Muscle layer of colon (tissue), 2 donors: ENCODE measurements around the gene GPR161.
A peak's percentile ranks its signal among the peaks of the same experiment; 100 is the strongest.
"Not testable (repeated sequence)": the region's sequence is repeated elsewhere in the genome, so short reads cannot be mapped to it uniquely, and the experiment has no call there.

Experiments
- H3K27ac ChIP-seq: one replicate; pipeline ENCODE4 v1.7.0; 2013; ENCODE audit warnings: low read depth, mild to moderate bottlenecking, low read length, moderate library complexity
- H3K27me3 ChIP-seq, 2 donors: one replicate each; pipeline ENCODE4 v1.7.0; 2013; ENCODE audit warnings: low read length in 2 of 2, mild to moderate bottlenecking in 2 of 2; ENCODE audit not compliant: insufficient read depth in 2 of 2, control insufficient read depth in 1 of 2
- H3K36me3 ChIP-seq: one replicate; pipeline ENCODE4 v1.7.0; 2013; ENCODE audit warnings: mild to moderate bottlenecking, low read length; ENCODE audit not compliant: insufficient read depth
- H3K4me1 ChIP-seq: one replicate; pipeline ENCODE4 v1.7.0; 2013; ENCODE audit warnings: mild to moderate bottlenecking, low read length; ENCODE audit not compliant: insufficient read depth
- H3K4me3 ChIP-seq, 2 donors: one replicate each; pipeline ENCODE4 v1.7.0; 2013; ENCODE audit warnings: low read length in 2 of 2, low read depth in 1 of 2, mild to moderate bottlenecking in 1 of 2, moderate library complexity in 1 of 2
- H3K9ac ChIP-seq: one replicate; pipeline ENCODE4 v1.7.0; 2013; ENCODE audit warnings: low read length
- H3K9me3 ChIP-seq: one replicate; pipeline ENCODE4 v1.7.0; 2013; ENCODE audit warnings: mild to moderate bottlenecking, low read length
- donor health status: abdominal sarcoma.
- donor health status: Adenocarcinoma of cecum.

Gene GPR161

GRCh38 chr1:168164771-168165170, 28.0 kb upstream of the GPR161 start:
- Histone ChIP-seq H3K9ac (no peak overlapping the region), H3K4me3 (no peak overlapping the region), H3K27ac (no peak overlapping the region), H3K9me3 (peaks cover 3% of the 10 kb centered on the region), H3K27me3 (no peaks in the 10 kb centered on the region), H3K4me1 (peaks cover 11% of the 10 kb centered on the region), H3K36me3 (no peaks in the 10 kb centered on the region)

DNA sequence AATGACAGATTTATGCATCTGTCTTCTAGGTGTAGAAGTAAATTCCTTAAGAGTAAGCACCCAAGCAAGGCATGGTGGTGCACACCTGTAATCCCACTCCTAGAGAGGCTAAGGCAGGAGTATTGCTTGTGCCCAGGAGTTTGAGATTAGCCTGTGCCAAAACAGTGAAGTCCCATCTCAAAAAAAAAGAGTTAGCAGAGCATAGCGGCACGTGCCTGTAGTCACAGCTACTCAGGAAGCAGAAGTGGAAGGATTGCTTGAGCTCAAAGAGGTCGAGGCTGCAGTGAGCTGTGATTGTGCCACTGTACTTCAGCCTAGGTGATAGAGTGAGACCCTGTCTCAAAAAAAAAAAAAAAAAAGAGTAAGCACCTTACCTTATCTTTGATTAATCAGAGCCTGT, 26.9 kb upstream of the GPR161 start:
- Histone ChIP-seq H3K27me3 (no peaks in the 10 kb centered on the region), H3K36me3 (no peaks in the 10 kb centered on the region)

GRCh38 chr1:168161459-168161858, 24.7 kb upstream of the GPR161 start:
- no peaks in the 10 kb centered on the region for H3K27me3 ChIP-seq
- H3K4me3 ChIP-seq, result no peak overlapping the region
- H3K9ac ChIP-seq, result no peak overlapping the region
- H3K4me1 ChIP-seq, result no peaks in the 10 kb centered on the region
- peaks cover 3% of the 10 kb centered on the region for H3K9me3 ChIP-seq
- no peaks in the 10 kb centered on the region for H3K36me3 ChIP-seq
- no peak overlapping the region for H3K27ac ChIP-seq

More for the DNA sequence above, 26.9 kb upstream of the GPR161 start:
- no peak overlapping the region for H3K27ac ChIP-seq
- H3K4me1 ChIP-seq, result peaks cover 11% of the 10 kb centered on the region
- peaks cover 3% of the 10 kb centered on the region for H3K9me3 ChIP-seq
- H3K4me3 ChIP-seq, result no peak overlapping the region
- no peak overlapping the region for H3K9ac ChIP-seq

DNA sequence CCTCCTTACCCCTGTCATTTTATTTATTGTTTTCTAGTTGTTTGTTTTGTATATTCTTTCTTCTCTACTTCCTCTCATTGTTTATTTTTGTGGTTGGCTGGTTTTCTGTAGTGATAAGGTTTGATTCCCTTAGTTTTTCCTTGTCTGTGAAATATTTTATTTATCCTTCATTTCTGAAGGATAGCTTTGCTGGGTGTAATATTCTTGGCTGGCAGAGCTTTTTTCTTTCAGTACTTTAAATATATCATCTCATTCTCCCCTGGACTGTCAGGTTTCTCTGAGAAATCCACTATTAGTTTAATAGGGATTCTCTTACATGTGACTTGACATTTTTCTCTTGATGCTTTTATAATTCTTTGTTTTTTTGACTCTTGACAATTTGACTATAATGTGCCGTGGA, 23.2 kb upstream of the GPR161 start:
- peaks cover 3% of the 10 kb centered on the region for H3K9me3 ChIP-seq
- no peaks in the 10 kb centered on the region for H3K27me3 ChIP-seq
- no peaks in the 10 kb centered on the region for H3K36me3 ChIP-seq
- no peak overlapping the region for H3K27ac ChIP-seq
- H3K9ac ChIP-seq, result no peak overlapping the region
- H3K4me1 ChIP-seq, result no peaks in the 10 kb centered on the region
- H3K4me3 ChIP-seq, result no peak overlapping the region

- Histone ChIP-seq H3K9ac (no peak overlapping the region), H3K4me1 (no peaks in the 10 kb centered on the region), H3K9me3 (peaks cover 3% of the 10 kb centered on the region), H3K27ac (no peak overlapping the region), H3K36me3 (no peaks in the 10 kb centered on the region), H3K4me3 (no peak overlapping the region), H3K27me3 (no peaks in the 10 kb centered on the region)
Measured at GRCh38 chr1:168159251-168159650, 22.5 kb upstream of the GPR161 start.

GRCh38 chr1:168157638-168158037, 20.9 kb upstream of the GPR161 start:
- no peaks in the 10 kb centered on the region for H3K36me3 ChIP-seq
- H3K27me3 ChIP-seq, result no peaks in the 10 kb centered on the region
- no peak overlapping the region for H3K4me3 ChIP-seq
- H3K27ac ChIP-seq, result no peak overlapping the region
- no peak overlapping the region for H3K9ac ChIP-seq
- no peaks in the 10 kb centered on the region for H3K4me1 ChIP-seq
- peaks cover 3% of the 10 kb centered on the region for H3K9me3 ChIP-seq

DNA sequence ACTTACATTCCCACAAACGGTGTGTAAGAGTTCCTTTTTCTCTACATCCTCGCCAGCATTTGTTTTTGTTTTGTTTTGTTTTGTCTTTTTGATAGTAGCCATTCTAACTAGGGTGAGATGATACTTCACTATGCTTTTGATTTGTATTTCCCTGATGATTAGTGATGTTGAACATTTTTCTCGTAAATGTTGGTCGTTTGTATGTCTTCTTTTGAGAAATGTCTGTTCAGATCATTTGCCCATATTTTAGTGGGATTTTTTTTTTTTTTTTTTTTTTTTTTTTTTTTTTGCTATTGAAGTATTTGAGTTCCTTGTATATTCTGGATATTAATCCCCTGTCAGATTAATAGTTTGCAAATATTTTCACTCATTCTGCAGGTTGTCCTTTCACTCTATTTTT, 19.2 kb upstream of the GPR161 start:
- Histone ChIP-seq H3K27me3 (no peaks in the 10 kb centered on the region), H3K4me1 (no peaks in the 10 kb centered on the region), H3K27ac (no peak overlapping the region), H3K4me3 (no peak overlapping the region), H3K9ac (no peak overlapping the region), H3K36me3 (no peaks in the 10 kb centered on the region), H3K9me3 (peaks cover 3% of the 10 kb centered on the region)

- H3K4me3 ChIP-seq, H3K27me3 ChIP-seq, H3K9ac ChIP-seq, H3K9me3 ChIP-seq, H3K4me1 ChIP-seq, H3K27ac ChIP-seq, H3K36me3 ChIP-seq: not testable (repeated sequence)
Measured at GRCh38 chr1:168154707-168155106, 18.0 kb upstream of the GPR161 start.

- H3K4me1 ChIP-seq, result no peaks in the 10 kb centered on the region
- H3K27me3 ChIP-seq, result no peaks in the 10 kb centered on the region
- no peaks in the 10 kb centered on the region for H3K36me3 ChIP-seq
- no peaks in the 10 kb centered on the region for H3K9me3 ChIP-seq
- no peak overlapping the region for H3K4me3 ChIP-seq
- no peak overlapping the region for H3K9ac ChIP-seq
- no peak overlapping the region for H3K27ac ChIP-seq
Measured at GRCh38 chr1:168151935-168152334, 15.2 kb upstream of the GPR161 start.

DNA sequence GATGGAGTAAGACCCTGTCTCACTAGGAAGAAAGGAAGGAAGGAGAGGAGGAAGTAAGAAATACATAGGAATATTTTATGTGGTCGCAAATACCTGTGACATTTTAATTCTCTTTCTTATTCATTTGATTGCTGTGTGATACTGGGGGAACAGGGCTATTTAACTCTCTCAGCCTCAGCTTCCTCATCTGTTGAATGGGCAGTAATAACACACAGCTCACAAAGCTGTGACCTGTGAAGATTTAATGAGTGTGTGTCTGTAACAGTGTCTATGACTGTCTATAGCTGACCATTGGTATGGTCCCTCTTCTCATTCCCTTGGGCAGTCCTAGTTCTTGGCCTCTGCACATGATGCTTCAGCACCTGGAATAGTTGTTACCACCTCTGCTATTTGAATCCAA, 13.6 kb upstream of the GPR161 start:
- Histone ChIP-seq H3K27me3 (no peaks in the 10 kb centered on the region), H3K4me3 (no peak overlapping the region), H3K9me3 (no peaks in the 10 kb centered on the region), H3K27ac (no peak overlapping the region), H3K36me3 (no peaks in the 10 kb centered on the region), H3K4me1 (no peaks in the 10 kb centered on the region), H3K9ac (no peak overlapping the region)

- Histone ChIP-seq H3K9ac (no peak overlapping the region), H3K4me3 (no peak overlapping the region), H3K36me3 (no peaks in the 10 kb centered on the region), H3K4me1 (no peaks in the 10 kb centered on the region), H3K27ac (peak overlapping the region; percentile 7), H3K27me3 (no peaks in the 10 kb centered on the region), H3K9me3 (no peaks in the 10 kb centered on the region)
Measured at GRCh38 chr1:168148916-168149315, 12.2 kb upstream of the GPR161 start.

DNA sequence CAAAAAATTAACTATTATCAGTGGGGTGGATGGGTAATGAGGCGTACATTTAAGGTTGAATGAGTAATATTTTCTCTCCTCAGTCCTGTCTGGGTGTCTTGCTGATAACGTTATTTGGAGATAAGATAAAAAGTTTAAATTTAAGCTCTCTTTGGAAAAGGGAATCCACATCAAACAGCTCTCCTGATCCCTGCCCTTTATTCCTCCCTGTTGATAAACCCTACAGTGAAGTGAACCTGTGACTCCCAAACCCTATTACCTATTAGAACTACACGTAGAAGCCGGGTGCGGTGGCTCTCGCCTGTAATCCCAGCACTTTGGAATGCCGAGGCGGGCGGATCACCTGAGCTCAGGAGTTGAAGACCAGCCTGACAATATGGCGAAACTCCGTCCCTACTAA, 9.9 kb upstream of the GPR161 start:
- Histone ChIP-seq H3K4me1 (no peaks in the 10 kb centered on the region), H3K27ac (no peak overlapping the region), H3K36me3 (no peaks in the 10 kb centered on the region), H3K27me3 (no peaks in the 10 kb centered on the region), H3K9me3 (no peaks in the 10 kb centered on the region), H3K4me3 (no peak overlapping the region), H3K9ac (no peak overlapping the region)
